ENCODE measurements around the gene FAM81A.

The FAM81A gene

GRCh38 chr15:59453474-59454215, 15.7 kb downstream of the FAM81A start:
- TF ChIP-seq PPARA (CRISPR knock-in tag; IDR thresholded peaks at IDR 0.05; ENCODE audit: borderline replicate concordance) (no peak), SNAI2 (CRISPR knock-in tag; IDR thresholded peaks at IDR 0.05) (no peak), ESRRG (CRISPR knock-in tag; IDR thresholded peaks at IDR 0.05) (no peak), GLIS3 (CRISPR knock-in tag; IDR thresholded peaks at IDR 0.05) (no peak), BACH2 (CRISPR knock-in tag; IDR thresholded peaks at IDR 0.05; ENCODE audit: borderline replicate concordance) (no peak), ZNF70 (CRISPR knock-in tag; IDR thresholded peaks at IDR 0.05) (no peak), ZFP3 (CRISPR knock-in tag; IDR thresholded peaks at IDR 0.05) (no peak), ZFP30 (CRISPR knock-in tag; IDR thresholded peaks at IDR 0.05) (no peak), CREB5 (CRISPR knock-in tag; IDR thresholded peaks at IDR 0.05; ENCODE audit: low read depth) (no peak), TCF4 (CRISPR knock-in tag; IDR thresholded peaks at IDR 0.05; ENCODE audit: borderline replicate concordance) (no peak), PATZ1 (CRISPR knock-in tag; IDR thresholded peaks at IDR 0.05; ENCODE audit: borderline replicate concordance) (no peak), TSHZ2 (CRISPR knock-in tag; IDR thresholded peaks at IDR 0.05) (no peak), RARB (CRISPR knock-in tag; IDR thresholded peaks at IDR 0.05) (no peak), CSDC2 (CRISPR knock-in tag; IDR thresholded peaks at IDR 0.05) (no peak), ISL1 (CRISPR knock-in tag; IDR thresholded peaks at IDR 0.05) (no peak), ZNF8 (CRISPR knock-in tag; IDR thresholded peaks at IDR 0.05) (no peak), TOX (CRISPR knock-in tag; IDR thresholded peaks at IDR 0.05; ENCODE audit: borderline replicate concordance) (no peak), POU6F1 (CRISPR knock-in tag; IDR thresholded peaks at IDR 0.05; ENCODE audit: borderline replicate concordance, low read depth) (no peak)
- no peak for ATAC-seq

- no peak for ATAC-seq
- no peak for TF ChIP-seq TCF4 (CRISPR knock-in tag; IDR thresholded peaks at IDR 0.05; ENCODE audit: borderline replicate concordance)
- TF ChIP-seq ESRRG (CRISPR knock-in tag; IDR thresholded peaks at IDR 0.05): no peak
- no peak for TF ChIP-seq CSRNP3 (CRISPR knock-in tag; IDR thresholded peaks at IDR 0.05)
- TF ChIP-seq ZNF70 (CRISPR knock-in tag; IDR thresholded peaks at IDR 0.05): no peak
- TF ChIP-seq CSDC2 (CRISPR knock-in tag; IDR thresholded peaks at IDR 0.05): no peak
These were observed 18.1 kb downstream of the FAM81A start for GRCh38 chr15:59456114-59456513.

GRCh38 chr15:59457103-59457502, 19.1 kb downstream of the FAM81A start:
- ATAC-seq: no peak
- TF ChIP-seq CSDC2 (CRISPR knock-in tag; IDR thresholded peaks at IDR 0.05): no peak
- no peak for TF ChIP-seq CREB5 (CRISPR knock-in tag; IDR thresholded peaks at IDR 0.05; ENCODE audit: low read depth)
- no peak for TF ChIP-seq ZNF70 (CRISPR knock-in tag; IDR thresholded peaks at IDR 0.05)
- no peak for TF ChIP-seq PPARA (CRISPR knock-in tag; IDR thresholded peaks at IDR 0.05; ENCODE audit: borderline replicate concordance)
- no peak for TF ChIP-seq GLIS3 (CRISPR knock-in tag; IDR thresholded peaks at IDR 0.05)
- TF ChIP-seq POU6F1 (CRISPR knock-in tag; IDR thresholded peaks at IDR 0.05; ENCODE audit: borderline replicate concordance, low read depth): no peak
- no peak for TF ChIP-seq ARNTL (CRISPR knock-in tag; IDR thresholded peaks at IDR 0.05; ENCODE audit: borderline replicate concordance, low read depth)
- no peak for TF ChIP-seq PATZ1 (CRISPR knock-in tag; IDR thresholded peaks at IDR 0.05; ENCODE audit: borderline replicate concordance)
- TF ChIP-seq ZNF565 (CRISPR knock-in tag; conservative IDR thresholded peaks at IDR 0.05; ENCODE audit: low read depth): no peak
- TF ChIP-seq ISL1 (CRISPR knock-in tag; IDR thresholded peaks at IDR 0.05): no peak

All from SK-N-SH treated with all-trans-retinoic acid at 6 μM for 48 hours (cell line).